ENCODE measurements around the gene CD109.
"Not testable (repeated sequence)": the region's sequence is repeated elsewhere in the genome, so short reads cannot be mapped to it uniquely, and the experiment has no call there.

The CD109 gene

GRCh38 chr6:73706971-73707370, 11.0 kb downstream of the CD109 start:
- Histone ChIP-seq H3K9ac (ENCODE audit: low read length in 2 of 2) (no peak overlapping the region), H3K27ac (ENCODE audit: low read length) (no peak overlapping the region), H3K9me3 (ENCODE audit: control insufficient read depth in 2 of 2, low read length in 2 of 2) (no peaks in the 10 kb centered on the region), H3K4me3 (ENCODE audit: low read length in 2 of 2) (no peak overlapping the region), H3K4me1 (ENCODE audit: control insufficient read depth, insufficient read depth, low read length) (peaks cover 5% of the 10 kb centered on the region), H3K36me3 (ENCODE audit: control insufficient read depth in 2 of 2, insufficient read depth in 2 of 2, low read length in 2 of 2) (no peaks in the 10 kb centered on the region), H3K27me3 (ENCODE audit: control insufficient read depth in 1 of 2, insufficient read depth in 2 of 2, low read length in 2 of 2) (no peaks in the 10 kb centered on the region)

DNA sequence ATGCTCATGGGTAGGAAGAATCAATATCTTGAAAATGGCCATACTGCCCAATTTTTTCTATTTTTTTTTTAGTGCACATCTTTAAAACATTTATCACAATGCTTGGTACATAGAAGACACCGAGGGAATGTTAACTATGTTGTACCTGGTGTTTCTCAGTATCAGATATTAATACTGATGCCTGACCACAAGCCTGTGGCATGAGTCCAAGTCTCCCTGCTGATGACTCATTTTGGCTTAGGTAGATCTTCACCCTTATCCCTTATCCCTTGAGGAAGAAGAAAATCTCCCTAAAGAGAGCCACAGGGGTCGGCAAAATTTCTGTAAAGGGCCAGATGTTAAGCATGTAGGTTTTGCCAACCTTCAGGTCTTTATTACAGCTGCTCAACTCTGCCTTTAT, 14.5 kb downstream of the CD109 start:
- no peak overlapping the region for H3K9ac ChIP-seq (ENCODE audit: low read length in 2 of 2)
- H3K4me1 ChIP-seq (ENCODE audit: control insufficient read depth, insufficient read depth, low read length) = peaks cover 6% of the 10 kb centered on the region
- no peak overlapping the region for H3K27ac ChIP-seq (ENCODE audit: low read length)
- no peaks in the 10 kb centered on the region for H3K27me3 ChIP-seq (ENCODE audit: control insufficient read depth in 1 of 2, insufficient read depth in 2 of 2, low read length in 2 of 2)
- H3K36me3 ChIP-seq (ENCODE audit: control insufficient read depth in 2 of 2, insufficient read depth in 2 of 2, low read length in 2 of 2) = no peaks in the 10 kb centered on the region
- no peak overlapping the region for H3K4me3 ChIP-seq (ENCODE audit: low read length in 2 of 2)
- H3K9me3 ChIP-seq (ENCODE audit: control insufficient read depth in 2 of 2, low read length in 2 of 2) = no peaks in the 10 kb centered on the region

DNA sequence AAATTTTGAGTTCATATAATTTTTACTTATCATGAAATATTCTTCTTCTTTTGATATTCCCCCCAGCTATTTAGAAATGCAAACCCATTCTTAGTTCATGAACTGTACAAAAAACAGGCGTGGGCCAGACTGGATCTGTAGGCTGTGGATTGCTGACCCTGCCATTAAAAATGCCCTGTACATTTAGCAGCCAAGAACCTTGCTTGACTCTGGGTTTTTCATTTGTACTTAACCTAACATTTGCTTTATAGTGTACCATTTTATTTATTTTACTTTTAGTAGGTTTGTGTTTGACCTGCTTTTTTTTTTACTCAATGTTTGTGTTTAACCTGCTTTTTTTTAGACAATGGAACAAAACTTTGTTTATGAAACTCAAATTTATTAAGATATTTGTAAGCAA, 14.9 kb downstream of the CD109 start:
- Histone ChIP-seq H3K9ac (ENCODE audit: low read length in 2 of 2) (no peak overlapping the region), H3K36me3 (ENCODE audit: control insufficient read depth in 2 of 2, insufficient read depth in 2 of 2, low read length in 2 of 2) (no peaks in the 10 kb centered on the region), H3K27ac (ENCODE audit: low read length) (no peak overlapping the region), H3K27me3 (ENCODE audit: control insufficient read depth in 1 of 2, insufficient read depth in 2 of 2, low read length in 2 of 2) (no peaks in the 10 kb centered on the region), H3K4me3 (ENCODE audit: low read length in 2 of 2) (no peak overlapping the region), H3K9me3 (ENCODE audit: control insufficient read depth in 2 of 2, low read length in 2 of 2) (no peaks in the 10 kb centered on the region), H3K4me1 (ENCODE audit: control insufficient read depth, insufficient read depth, low read length) (peaks cover 6% of the 10 kb centered on the region)

- Histone ChIP-seq H3K36me3 (ENCODE audit: control insufficient read depth in 2 of 2, insufficient read depth in 2 of 2, low read length in 2 of 2) (no peaks in the 10 kb centered on the region), H3K27ac (ENCODE audit: low read length) (no peak overlapping the region), H3K4me3 (ENCODE audit: low read length in 2 of 2) (peak overlapping the region in 1 of 2 donors; percentile 25), H3K4me1 (ENCODE audit: control insufficient read depth, insufficient read depth, low read length) (peaks cover 6% of the 10 kb centered on the region), H3K9ac (ENCODE audit: low read length in 2 of 2) (no peak overlapping the region), H3K27me3 (ENCODE audit: control insufficient read depth in 1 of 2, insufficient read depth in 2 of 2, low read length in 2 of 2) (no peaks in the 10 kb centered on the region), H3K9me3 (ENCODE audit: control insufficient read depth in 2 of 2, low read length in 2 of 2) (no peaks in the 10 kb centered on the region)
Measured at GRCh38 chr6:73712535-73713173, 16.7 kb downstream of the CD109 start.

DNA sequence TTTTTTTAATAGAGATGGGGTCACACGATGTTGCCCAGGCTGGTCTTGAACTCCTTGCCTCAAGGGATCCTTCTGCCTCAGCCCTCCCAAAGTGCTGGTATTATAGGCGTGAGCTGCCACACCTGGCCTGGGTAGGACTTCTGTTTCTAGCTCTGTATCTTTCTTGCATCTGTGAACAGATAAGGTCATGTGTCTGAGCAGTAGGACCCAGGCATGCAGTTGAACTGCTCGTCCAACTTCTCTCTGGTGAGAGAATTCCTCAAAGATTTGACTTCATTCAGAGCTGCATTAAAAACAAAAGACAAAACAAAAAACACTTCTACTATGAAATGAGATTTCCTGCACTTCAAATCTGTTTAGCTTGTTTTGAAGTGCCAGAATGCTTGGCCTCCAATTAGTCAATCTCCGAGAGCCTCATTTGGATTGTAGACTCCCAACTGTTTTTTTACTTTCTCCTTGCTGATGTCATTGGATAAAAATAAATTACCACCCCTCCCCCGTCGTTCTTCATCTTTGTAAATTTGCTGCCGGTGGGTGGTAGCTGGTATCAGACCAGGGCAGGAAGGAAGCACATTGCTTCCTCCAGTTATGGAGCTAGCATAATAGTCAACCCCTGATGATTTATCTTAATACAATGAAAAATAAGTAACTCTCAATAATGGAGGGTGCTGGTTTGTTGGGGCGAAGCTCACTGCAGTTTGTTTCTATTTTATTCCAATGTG, 17.6 kb downstream of the CD109 start:
- H3K9ac ChIP-seq (ENCODE audit: low read length in 2 of 2) = no peak overlapping the region
- peaks cover 6% of the 10 kb centered on the region for H3K4me1 ChIP-seq (ENCODE audit: control insufficient read depth, insufficient read depth, low read length)
- no peak overlapping the region for H3K27ac ChIP-seq (ENCODE audit: low read length)
- no peak overlapping the region for H3K4me3 ChIP-seq (ENCODE audit: low read length in 2 of 2)
- H3K9me3 ChIP-seq (ENCODE audit: control insufficient read depth in 2 of 2, low read length in 2 of 2) = no peaks in the 10 kb centered on the region
- no peaks in the 10 kb centered on the region for H3K27me3 ChIP-seq (ENCODE audit: control insufficient read depth in 1 of 2, insufficient read depth in 2 of 2, low read length in 2 of 2)
- no peaks in the 10 kb centered on the region for H3K36me3 ChIP-seq (ENCODE audit: control insufficient read depth in 2 of 2, insufficient read depth in 2 of 2, low read length in 2 of 2)

GRCh38 chr6:73715111-73715508, 19.1 kb downstream of the CD109 start:
- H3K36me3 ChIP-seq (ENCODE audit: control insufficient read depth in 2 of 2, insufficient read depth in 2 of 2, low read length in 2 of 2); H3K4me1 ChIP-seq (ENCODE audit: control insufficient read depth, insufficient read depth, low read length); H3K9ac ChIP-seq (ENCODE audit: low read length in 2 of 2); H3K27ac ChIP-seq (ENCODE audit: low read length); H3K27me3 ChIP-seq (ENCODE audit: control insufficient read depth in 1 of 2, insufficient read depth in 2 of 2, low read length in 2 of 2); H3K4me3 ChIP-seq (ENCODE audit: low read length in 2 of 2); H3K9me3 ChIP-seq (ENCODE audit: control insufficient read depth in 2 of 2, low read length in 2 of 2): not testable (repeated sequence)

GRCh38 chr6:73719046-73719445, 23.0 kb downstream of the CD109 start:
- no peak overlapping the region for H3K4me3 ChIP-seq (ENCODE audit: low read length in 2 of 2)
- no peak overlapping the region for H3K27ac ChIP-seq (ENCODE audit: low read length)
- H3K27me3 ChIP-seq (ENCODE audit: control insufficient read depth in 1 of 2, insufficient read depth in 2 of 2, low read length in 2 of 2) = no peaks in the 10 kb centered on the region
- H3K9ac ChIP-seq (ENCODE audit: low read length in 2 of 2) = no peak overlapping the region
- H3K36me3 ChIP-seq (ENCODE audit: control insufficient read depth in 2 of 2, insufficient read depth in 2 of 2, low read length in 2 of 2) = no peaks in the 10 kb centered on the region
- no peaks in the 10 kb centered on the region for H3K9me3 ChIP-seq (ENCODE audit: control insufficient read depth in 2 of 2, low read length in 2 of 2)
- H3K4me1 ChIP-seq (ENCODE audit: control insufficient read depth, insufficient read depth, low read length) = no peaks in the 10 kb centered on the region

GRCh38 chr6:73722318-73723060, 26.5 kb downstream of the CD109 start:
- H3K27ac ChIP-seq (ENCODE audit: low read length) = no peak overlapping the region
- H3K9ac ChIP-seq (ENCODE audit: low read length in 2 of 2) = no peak overlapping the region
- no peaks in the 10 kb centered on the region for H3K27me3 ChIP-seq (ENCODE audit: control insufficient read depth in 1 of 2, insufficient read depth in 2 of 2, low read length in 2 of 2)

DNA sequence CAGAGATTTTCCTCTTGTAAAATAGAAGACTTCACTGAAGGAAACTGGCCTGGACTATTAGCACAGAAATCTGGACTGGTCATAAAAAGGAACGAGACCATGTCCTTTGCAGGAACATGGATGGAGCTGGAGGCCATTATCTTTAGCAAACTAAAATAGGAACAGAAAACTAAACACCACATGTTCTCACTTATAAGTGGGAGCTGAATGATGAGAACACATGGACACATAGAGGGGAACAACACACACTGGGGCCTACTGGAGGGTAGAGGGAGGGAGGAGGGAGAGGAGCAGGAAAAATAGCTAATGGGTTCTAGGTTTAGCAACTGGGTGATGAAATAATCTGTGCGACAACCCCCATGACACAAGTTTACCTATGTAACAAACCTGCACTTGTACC, 27.5 kb downstream of the CD109 start:
- H3K4me1 ChIP-seq (ENCODE audit: control insufficient read depth, insufficient read depth, low read length); H3K27me3 ChIP-seq (ENCODE audit: control insufficient read depth in 1 of 2, insufficient read depth in 2 of 2, low read length in 2 of 2); H3K27ac ChIP-seq (ENCODE audit: low read length); H3K4me3 ChIP-seq (ENCODE audit: low read length in 2 of 2); H3K9me3 ChIP-seq (ENCODE audit: control insufficient read depth in 2 of 2, low read length in 2 of 2); H3K36me3 ChIP-seq (ENCODE audit: control insufficient read depth in 2 of 2, insufficient read depth in 2 of 2, low read length in 2 of 2); H3K9ac ChIP-seq (ENCODE audit: low read length in 2 of 2): not testable (repeated sequence)

More at GRCh38 chr6:73722318-73723060, 26.5 kb downstream of the CD109 start:
- no peak overlapping the region for H3K4me3 ChIP-seq (ENCODE audit: low read length in 2 of 2)
- H3K36me3 ChIP-seq (ENCODE audit: control insufficient read depth in 2 of 2, insufficient read depth in 2 of 2, low read length in 2 of 2) = no peaks in the 10 kb centered on the region
- H3K4me1 ChIP-seq (ENCODE audit: control insufficient read depth, insufficient read depth, low read length) = no peaks in the 10 kb centered on the region
- no peaks in the 10 kb centered on the region for H3K9me3 ChIP-seq (ENCODE audit: control insufficient read depth in 2 of 2, low read length in 2 of 2)

DNA sequence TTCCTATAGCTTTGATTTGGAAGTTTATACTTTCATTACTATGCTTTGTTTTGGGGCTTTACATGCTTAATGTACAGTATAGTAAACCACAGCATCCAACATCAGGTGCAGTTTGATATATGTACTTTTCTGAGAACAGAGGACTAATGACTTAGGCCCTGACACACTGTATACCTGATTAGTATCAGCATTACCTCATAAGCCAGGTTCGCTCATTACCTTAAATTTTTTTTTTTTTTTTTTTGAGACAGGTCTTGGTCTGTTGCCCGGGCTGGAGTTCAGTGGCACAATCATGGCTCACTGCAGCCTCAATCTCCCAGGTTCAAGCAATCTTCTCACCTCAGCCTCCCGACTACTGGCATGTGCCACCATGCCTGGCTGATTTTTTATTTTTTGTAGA, 28.4 kb downstream of the CD109 start:
- H3K4me3 ChIP-seq (ENCODE audit: low read length in 2 of 2) = no peak overlapping the region
- H3K27me3 ChIP-seq (ENCODE audit: control insufficient read depth in 1 of 2, insufficient read depth in 2 of 2, low read length in 2 of 2) = no peaks in the 10 kb centered on the region
- no peak overlapping the region for H3K9ac ChIP-seq (ENCODE audit: low read length in 2 of 2)
- no peaks in the 10 kb centered on the region for H3K9me3 ChIP-seq (ENCODE audit: control insufficient read depth in 2 of 2, low read length in 2 of 2)
- no peak overlapping the region for H3K27ac ChIP-seq (ENCODE audit: low read length)
- no peaks in the 10 kb centered on the region for H3K4me1 ChIP-seq (ENCODE audit: control insufficient read depth, insufficient read depth, low read length)
- no peaks in the 10 kb centered on the region for H3K36me3 ChIP-seq (ENCODE audit: control insufficient read depth in 2 of 2, insufficient read depth in 2 of 2, low read length in 2 of 2)

DNA sequence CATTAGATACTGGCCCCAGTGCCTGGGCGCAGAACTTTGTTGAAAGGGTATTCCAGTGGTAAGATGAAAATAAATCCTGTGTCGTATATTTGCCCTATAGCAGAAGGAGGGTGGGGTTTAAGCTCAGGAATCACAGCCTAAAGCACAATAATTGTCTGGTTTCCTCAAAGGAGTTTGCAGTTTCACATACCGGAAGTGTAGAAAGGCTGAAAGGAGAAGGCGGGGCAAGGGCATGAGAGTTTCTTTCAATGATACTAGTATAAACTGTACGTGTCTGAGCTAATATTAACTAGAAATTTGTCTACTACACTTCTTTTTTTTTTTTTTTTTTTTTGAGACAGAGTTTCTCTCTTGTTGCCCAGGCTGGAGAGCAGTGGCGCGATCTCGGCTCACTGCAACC, 29.2 kb downstream of the CD109 start:
- H3K36me3 ChIP-seq (ENCODE audit: control insufficient read depth in 2 of 2, insufficient read depth in 2 of 2, low read length in 2 of 2); H3K4me1 ChIP-seq (ENCODE audit: control insufficient read depth, insufficient read depth, low read length); H3K9me3 ChIP-seq (ENCODE audit: control insufficient read depth in 2 of 2, low read length in 2 of 2); H3K27me3 ChIP-seq (ENCODE audit: control insufficient read depth in 1 of 2, insufficient read depth in 2 of 2, low read length in 2 of 2); H3K4me3 ChIP-seq (ENCODE audit: low read length in 2 of 2); H3K9ac ChIP-seq (ENCODE audit: low read length in 2 of 2); H3K27ac ChIP-seq (ENCODE audit: low read length): not testable (repeated sequence)
